ENCODE data around the gene TBC1D7.

TBC1D7 gene

GRCh38 chr6:13289789-13290318 lies 38.5 kb downstream of the TBC1D7 start:
- DNase-seq, result no peak

- no peak for DNase-seq
Observed at GRCh38 chr6:13288969-13289391, 39.4 kb downstream of the TBC1D7 start.

GRCh38 chr6:13288481-13288880 lies 39.9 kb downstream of the TBC1D7 start:
- no peak for DNase-seq

GRCh38 chr6:13287104-13287503 lies 41.2 kb downstream of the TBC1D7 start:
- no peak for DNase-seq

- peak; percentile 31 to 56 for DNase-seq
Observed at GRCh38 chr6:13286181-13286580, 42.2 kb downstream of the TBC1D7 start.

- DNase-seq, result peak in 1 of 2 experiments; percentile 18
Observed at GRCh38 chr6:13285705-13286104, 42.6 kb downstream of the TBC1D7 start.

- no peak for DNase-seq
Observed at GRCh38 chr6:13284646-13285045, 43.7 kb downstream of the TBC1D7 start.

GRCh38 chr6:13283331-13283730 lies 45.0 kb downstream of the TBC1D7 start:
- DNase-seq, result no peak

- DNase-seq, result no peak
Observed at GRCh38 chr6:13282393-13283069, 45.8 kb downstream of the TBC1D7 start.

- DNase-seq, result no peak
Observed at GRCh38 chr6:13281686-13282085, 46.7 kb downstream of the TBC1D7 start.

- DNase-seq, result no peak
Observed at GRCh38 chr6:13280254-13280653, 48.1 kb downstream of the TBC1D7 start.

GRCh38 chr6:13278991-13279390 lies 49.3 kb downstream of the TBC1D7 start:
- DNase-seq, result no peak

- DNase-seq, result peak; percentile 11 to 13
Observed at GRCh38 chr6:13278164-13278563, 50.2 kb downstream of the TBC1D7 start.

GRCh38 chr6:13277231-13277630 lies 51.1 kb downstream of the TBC1D7 start:
- no peak for DNase-seq

GRCh38 chr6:13275435-13275989 lies 52.8 kb downstream of the TBC1D7 start:
- DNase-seq, result no peak

- no peak for DNase-seq
Observed at GRCh38 chr6:13274707-13275434, 53.5 kb downstream of the TBC1D7 start.

GRCh38 chr6:13273931-13274706 lies 54.2 kb downstream of the TBC1D7 start:
- peak; percentile 60 to 62 for DNase-seq

- DNase-seq, result peak in 1 of 2 experiments; percentile 21
Observed at GRCh38 chr6:13273202-13273930, 55.0 kb downstream of the TBC1D7 start.

GRCh38 chr6:13272131-13273046 lies 55.9 kb downstream of the TBC1D7 start:
- DNase-seq, result peak; percentile 74 to 78

GRCh38 chr6:13268913-13269518 lies 59.3 kb downstream of the TBC1D7 start:
- no peak for DNase-seq

Data from Kasumi-1 (cell line).